ENCODE results near the gene RSPO3.

DNA sequence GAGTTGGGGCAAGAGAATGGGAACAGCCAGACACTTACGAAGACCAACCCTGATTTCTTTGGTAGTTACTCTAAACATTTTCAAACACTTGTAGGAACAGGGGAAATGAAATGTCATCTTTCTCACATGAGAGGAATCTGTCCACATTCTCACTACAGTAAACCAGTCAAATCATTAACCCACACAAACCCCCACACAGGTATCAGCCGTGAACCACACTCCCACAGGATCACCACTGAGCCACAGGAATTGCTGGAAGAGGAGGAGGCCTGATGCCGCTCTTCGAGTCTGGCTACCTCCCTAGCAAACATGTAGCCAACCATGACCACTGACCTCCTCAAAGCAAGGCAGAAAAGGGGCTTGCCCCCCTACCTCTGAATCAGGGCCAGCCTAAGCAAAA lies 6.9 kb upstream of the RSPO3 start:
- TF ChIP-seq, protein P1, sequence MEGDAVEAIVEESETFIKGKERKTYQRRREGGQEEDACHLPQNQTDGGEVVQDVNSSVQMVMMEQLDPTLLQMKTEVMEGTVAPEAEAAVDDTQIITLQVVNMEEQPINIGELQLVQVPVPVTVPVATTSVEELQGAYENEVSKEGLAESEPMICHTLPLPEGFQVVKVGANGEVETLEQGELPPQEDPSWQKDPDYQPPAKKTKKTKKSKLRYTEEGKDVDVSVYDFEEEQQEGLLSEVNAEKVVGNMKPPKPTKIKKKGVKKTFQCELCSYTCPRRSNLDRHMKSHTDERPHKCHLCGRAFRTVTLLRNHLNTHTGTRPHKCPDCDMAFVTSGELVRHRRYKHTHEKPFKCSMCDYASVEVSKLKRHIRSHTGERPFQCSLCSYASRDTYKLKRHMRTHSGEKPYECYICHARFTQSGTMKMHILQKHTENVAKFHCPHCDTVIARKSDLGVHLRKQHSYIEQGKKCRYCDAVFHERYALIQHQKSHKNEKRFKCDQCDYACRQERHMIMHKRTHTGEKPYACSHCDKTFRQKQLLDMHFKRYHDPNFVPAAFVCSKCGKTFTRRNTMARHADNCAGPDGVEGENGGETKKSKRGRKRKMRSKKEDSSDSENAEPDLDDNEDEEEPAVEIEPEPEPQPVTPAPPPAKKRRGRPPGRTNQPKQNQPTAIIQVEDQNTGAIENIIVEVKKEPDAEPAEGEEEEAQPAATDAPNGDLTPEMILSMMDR (IDR thresholded peaks at IDR 0.05) = no peak
- TF ChIP-seq POLR2A (IDR thresholded peaks at IDR 0.05; ENCODE audit: low read length) (no peak), HOXA7 (CRISPR knock-in tag; IDR thresholded peaks at IDR 0.05) (no peak), TP53 (CRISPR knock-in tag; IDR thresholded peaks at IDR 0.05) (no peak), RCOR1 (IDR thresholded peaks at IDR 0.05; ENCODE audit: low read depth, low read length) (no peak), RARB (CRISPR knock-in tag; IDR thresholded peaks at IDR 0.05) (no peak), POLR2AphosphoS2 (conservative IDR thresholded peaks at IDR 0.05; ENCODE audit: low read length) (no peak)
- TF ChIP-seq, protein P2, sequence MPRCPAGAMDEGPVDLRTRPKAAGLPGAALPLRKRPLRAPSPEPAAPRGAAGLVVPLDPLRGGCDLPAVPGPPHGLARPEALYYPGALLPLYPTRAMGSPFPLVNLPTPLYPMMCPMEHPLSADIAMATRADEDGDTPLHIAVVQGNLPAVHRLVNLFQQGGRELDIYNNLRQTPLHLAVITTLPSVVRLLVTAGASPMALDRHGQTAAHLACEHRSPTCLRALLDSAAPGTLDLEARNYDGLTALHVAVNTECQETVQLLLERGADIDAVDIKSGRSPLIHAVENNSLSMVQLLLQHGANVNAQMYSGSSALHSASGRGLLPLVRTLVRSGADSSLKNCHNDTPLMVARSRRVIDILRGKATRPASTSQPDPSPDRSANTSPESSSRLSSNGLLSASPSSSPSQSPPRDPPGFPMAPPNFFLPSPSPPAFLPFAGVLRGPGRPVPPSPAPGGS (IDR thresholded peaks at IDR 0.05) = no peak
- TF ChIP-seq, protein P3, sequence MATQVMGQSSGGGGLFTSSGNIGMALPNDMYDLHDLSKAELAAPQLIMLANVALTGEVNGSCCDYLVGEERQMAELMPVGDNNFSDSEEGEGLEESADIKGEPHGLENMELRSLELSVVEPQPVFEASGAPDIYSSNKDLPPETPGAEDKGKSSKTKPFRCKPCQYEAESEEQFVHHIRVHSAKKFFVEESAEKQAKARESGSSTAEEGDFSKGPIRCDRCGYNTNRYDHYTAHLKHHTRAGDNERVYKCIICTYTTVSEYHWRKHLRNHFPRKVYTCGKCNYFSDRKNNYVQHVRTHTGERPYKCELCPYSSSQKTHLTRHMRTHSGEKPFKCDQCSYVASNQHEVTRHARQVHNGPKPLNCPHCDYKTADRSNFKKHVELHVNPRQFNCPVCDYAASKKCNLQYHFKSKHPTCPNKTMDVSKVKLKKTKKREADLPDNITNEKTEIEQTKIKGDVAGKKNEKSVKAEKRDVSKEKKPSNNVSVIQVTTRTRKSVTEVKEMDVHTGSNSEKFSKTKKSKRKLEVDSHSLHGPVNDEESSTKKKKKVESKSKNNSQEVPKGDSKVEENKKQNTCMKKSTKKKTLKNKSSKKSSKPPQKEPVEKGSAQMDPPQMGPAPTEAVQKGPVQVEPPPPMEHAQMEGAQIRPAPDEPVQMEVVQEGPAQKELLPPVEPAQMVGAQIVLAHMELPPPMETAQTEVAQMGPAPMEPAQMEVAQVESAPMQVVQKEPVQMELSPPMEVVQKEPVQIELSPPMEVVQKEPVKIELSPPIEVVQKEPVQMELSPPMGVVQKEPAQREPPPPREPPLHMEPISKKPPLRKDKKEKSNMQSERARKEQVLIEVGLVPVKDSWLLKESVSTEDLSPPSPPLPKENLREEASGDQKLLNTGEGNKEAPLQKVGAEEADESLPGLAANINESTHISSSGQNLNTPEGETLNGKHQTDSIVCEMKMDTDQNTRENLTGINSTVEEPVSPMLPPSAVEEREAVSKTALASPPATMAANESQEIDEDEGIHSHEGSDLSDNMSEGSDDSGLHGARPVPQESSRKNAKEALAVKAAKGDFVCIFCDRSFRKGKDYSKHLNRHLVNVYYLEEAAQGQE (IDR thresholded peaks at IDR 0.05) = no peak
- TF ChIP-seq, protein P4, sequence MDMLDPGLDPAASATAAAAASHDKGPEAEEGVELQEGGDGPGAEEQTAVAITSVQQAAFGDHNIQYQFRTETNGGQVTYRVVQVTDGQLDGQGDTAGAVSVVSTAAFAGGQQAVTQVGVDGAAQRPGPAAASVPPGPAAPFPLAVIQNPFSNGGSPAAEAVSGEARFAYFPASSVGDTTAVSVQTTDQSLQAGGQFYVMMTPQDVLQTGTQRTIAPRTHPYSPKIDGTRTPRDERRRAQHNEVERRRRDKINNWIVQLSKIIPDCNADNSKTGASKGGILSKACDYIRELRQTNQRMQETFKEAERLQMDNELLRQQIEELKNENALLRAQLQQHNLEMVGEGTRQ (IDR thresholded peaks at IDR 0.05) = no peak
